Loucy (cell line): Measurements from ENCODE around the gene NLRP8.

ENCODE experiments used
- H2AFZ ChIP-seq: fragments of 200-600 bp; sonication (generic); 2 replicates; pipeline ENCODE4 v1.6.0; 2016; ENCODE audit warnings: antibody characterized with exemption, mild to moderate bottlenecking, low read length, moderate library complexity
- H3F3A ChIP-seq: fragments of 200-600 bp; 2 replicates; pipeline ENCODE4 v1.6.0; 2016; ENCODE audit warnings: antibody characterized with exemption, low read depth, mild to moderate bottlenecking
- H3K27me3 ChIP-seq: fragments of 200-600 bp; sonication (generic); 2 replicates; pipeline ENCODE4 v1.6.1; 2014; ENCODE audit warnings: low read length, mild to moderate bottlenecking; ENCODE audit not compliant: insufficient read depth, poor library complexity, severe bottlenecking
- H3K36me3 ChIP-seq: fragments of 200-600 bp; sonication (generic); 2 replicates; pipeline ENCODE4 v1.6.1; 2016; ENCODE audit warnings: low read length; ENCODE audit not compliant: insufficient read depth
- H3K4me1 ChIP-seq: fragments of 200-600 bp; sonication (generic); 2 replicates; pipeline ENCODE4 v1.5.1; 2014; ENCODE audit warnings: low read length, mild to moderate bottlenecking; ENCODE audit not compliant: insufficient read depth, poor library complexity, severe bottlenecking
- H3K4me2 ChIP-seq: fragments of 200-600 bp; sonication (generic); 2 replicates; pipeline ENCODE4 v1.6.0; 2014; ENCODE audit warnings: antibody characterized with exemption, low read length, low read depth, mild to moderate bottlenecking; ENCODE audit not compliant: poor library complexity, severe bottlenecking
- H3K4me3 ChIP-seq: fragments of 200-600 bp; sonication (generic); 2 replicates; pipeline ENCODE4 v1.5.1; 2014; ENCODE audit warnings: low read length, mild to moderate bottlenecking, mixed read lengths; ENCODE audit not compliant: poor library complexity, severe bottlenecking
- H3K79me2 ChIP-seq: fragments of 200-600 bp; sonication (generic); 2 replicates; pipeline ENCODE4 v1.6.1; 2014; ENCODE audit warnings: low read length; ENCODE audit not compliant: insufficient read depth
- H3K9ac ChIP-seq: fragments of 200-600 bp; sonication (generic); 2 replicates; pipeline ENCODE4 v1.6.0; 2014; ENCODE audit warnings: mild to moderate bottlenecking, low read depth, low read length, moderate library complexity; ENCODE audit not compliant: poor library complexity, severe bottlenecking
- H3K9me2 ChIP-seq: fragments of 200-600 bp; sonication (generic); replicated peaks from 2 replicates; pipeline ENCODE4 v1.6.1; 2016; ENCODE audit warnings: low read depth, low read length, mixed read lengths
- H3K9me3 ChIP-seq: fragments of 200-600 bp; sonication (generic); 2 replicates; pipeline ENCODE4 v1.6.1; 2014; ENCODE audit warnings: mild to moderate bottlenecking, antibody characterized with exemption, low read length, low read depth; ENCODE audit not compliant: insufficient read depth
- H4K20me1 ChIP-seq: fragments of 200-600 bp; sonication (generic); 2 replicates; pipeline ENCODE4 v1.6.0; 2014; ENCODE audit warnings: antibody characterized with exemption, low read length, mild to moderate bottlenecking; ENCODE audit not compliant: insufficient read depth, poor library complexity, severe bottlenecking
- CTCF ChIP-seq: fragments of 200-600 bp; sonication (generic); conservative IDR thresholded peaks from 2 replicates; pipeline ENCODE4 v1.5.1; 2014; ENCODE audit warnings: mild to moderate bottlenecking, antibody characterized with exemption, low read length
- EZH2phosphoT487 ChIP-seq: fragments of 200-600 bp; IDR thresholded peaks from 2 replicates; pipeline ENCODE4 v1.6.1; 2018; ENCODE audit warnings: antibody characterized with exemption, mild to moderate bottlenecking, moderate library complexity, borderline replicate concordance

NLRP8 gene

GRCh38 chr19:55909801-55910200 is 37.8 kb upstream of the NLRP8 start:
- Histone ChIP-seq H3K9me3 (peaks cover 5% of the 10 kb centered on the region; the same call in 1 of the 2 replicates), H4K20me1 (no peaks in the 10 kb centered on the region)

DNA sequence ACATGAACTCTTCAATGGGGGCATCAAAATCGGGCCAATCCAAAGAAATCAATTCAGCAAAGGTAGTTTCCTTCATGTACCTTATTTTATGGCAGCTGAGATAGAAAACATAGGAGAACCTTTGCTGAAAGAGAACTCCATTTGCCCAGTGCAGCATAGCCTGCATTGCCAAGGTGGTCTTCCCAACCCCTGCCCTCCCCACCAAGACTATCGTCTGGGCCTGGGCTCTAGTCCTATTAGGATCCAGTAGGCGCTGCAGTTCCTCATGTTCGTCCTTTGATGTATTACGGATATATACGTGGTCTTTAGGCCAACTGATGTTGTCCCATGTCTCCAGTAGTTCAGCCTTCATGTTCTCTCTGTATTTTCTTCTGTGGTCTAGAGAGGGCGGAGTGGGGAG is 34.7 kb upstream of the NLRP8 start:
- no peak for TF ChIP-seq CTCF
- no peak for TF ChIP-seq EZH2phosphoT487
- no peaks in the 10 kb centered on the region for H3F3A ChIP-seq
- no peaks in the 10 kb centered on the region for H3K4me1 ChIP-seq
- no peak overlapping the region for H3K4me2 ChIP-seq
- H3K4me3 ChIP-seq: no peak overlapping the region
- H3K27me3 ChIP-seq: no peaks in the 10 kb centered on the region
- peaks cover 5% of the 10 kb centered on the region; the same call in 1 of the 2 replicates for H3K9me3 ChIP-seq
- no peaks in the 10 kb centered on the region for H3K9me2 ChIP-seq
- no peaks in the 10 kb centered on the region for H4K20me1 ChIP-seq
- no peak overlapping the region for H3K9ac ChIP-seq
- no peak overlapping the region for H2AFZ ChIP-seq
- H3K79me2 ChIP-seq: no peaks in the 10 kb centered on the region
- no peaks in the 10 kb centered on the region for H3K36me3 ChIP-seq

More at GRCh38 chr19:55909801-55910200, 37.8 kb upstream of the NLRP8 start:
- Histone ChIP-seq H3K27me3 (no peaks in the 10 kb centered on the region), H3K9ac (no peak overlapping the region), H3K9me2 (no peaks in the 10 kb centered on the region), H3K4me3 (no peak overlapping the region), H3K36me3 (no peaks in the 10 kb centered on the region), H3K79me2 (no peaks in the 10 kb centered on the region), H3F3A (no peaks in the 10 kb centered on the region), H2AFZ (no peak overlapping the region), H3K4me1 (no peaks in the 10 kb centered on the region), H3K4me2 (no peak overlapping the region)
- no peak for TF ChIP-seq CTCF
- TF ChIP-seq EZH2phosphoT487: no peak

GRCh38 chr19:55913643-55914268 is 33.9 kb upstream of the NLRP8 start:
- Histone ChIP-seq H3K9me3 (peaks cover 5% of the 10 kb centered on the region; the same call in 1 of the 2 replicates), H3K4me2 (no peak overlapping the region), H3K4me1 (no peaks in the 10 kb centered on the region), H3K9ac (no peak overlapping the region), H3K27me3 (no peaks in the 10 kb centered on the region), H3K79me2 (no peaks in the 10 kb centered on the region), H3K36me3 (no peaks in the 10 kb centered on the region), H3F3A (no peaks in the 10 kb centered on the region), H3K9me2 (no peaks in the 10 kb centered on the region; the same call in 1 of the 2 replicates), H4K20me1 (no peaks in the 10 kb centered on the region), H3K4me3 (no peak overlapping the region), H2AFZ (no peak overlapping the region)
- no peak for TF ChIP-seq EZH2phosphoT487
- peak; percentile 41 for TF ChIP-seq CTCF
